K562 (cell line): ENCODE results near the gene DGUOK. TPM values are rescaled to one million over a fixed set of nuclear protein-coding genes. Genes with fewer than 3 reads are reported as not detected.

ENCODE experiments used
- BHLHE40 ChIP-seq: IDR thresholded peaks from 2 replicates; pipeline ENCODE4 v1.6.1; 2011; ENCODE audit warnings: low read length, improper control_type of control experiment
- DACH1 ChIP-seq: fragments of 450-650 bp; IDR thresholded peaks from 2 replicates; pipeline ENCODE4 v1.6.1; 2018; ENCODE audit not compliant: partially characterized antibody
- NCOA1 ChIP-seq: fragments of 450-650 bp; IDR thresholded peaks from 2 replicates; pipeline ENCODE4 v1.6.1; 2016; ENCODE audit warnings: low read depth
- NR4A1 ChIP-seq, 2 experiments: fragments of 250-450 bp in 1 of 2; fragments of 450-650 bp in 1 of 2; sonication (Bioruptor Pico) in 1 of 2; IDR thresholded peaks; 2 replicates each; pipeline versions ENCODE4 v1.4.0 to v1.6.1; 2016 to 2020; ENCODE audit warnings: mild to moderate bottlenecking in 2 of 2, missing compliant biosample characterization in 1 of 2, missing genetic modification characterization in 1 of 2, moderate library complexity in 1 of 2
- PTRF ChIP-seq: fragments of 450-650 bp; IDR thresholded peaks from 2 replicates; pipeline ENCODE4 v1.6.1; 2016; ENCODE audit warnings: mild to moderate bottlenecking, missing genetic modification characterization, missing compliant biosample characterization
- RB1 ChIP-seq: fragments of 450-650 bp; IDR thresholded peaks from 2 replicates; pipeline ENCODE4 v1.6.1; 2017; ENCODE audit warnings: low read depth, mild to moderate bottlenecking
- TAL1 ChIP-seq: fragments of 450-650 bp; IDR thresholded peaks from 2 replicates; pipeline ENCODE4 v1.6.1; 2016; ENCODE audit warnings: mild to moderate bottlenecking
- ZNF23 ChIP-seq: fragments of 250-450 bp; sonication (Bioruptor Pico); IDR thresholded peaks from 2 replicates; pipeline ENCODE4 v1.4.0; 2020; ENCODE audit warnings: mild to moderate bottlenecking
- polyA plus RNA-seq, 8 experiments: library from polyadenylated mRNA; depleted of rRNA in 4 of 8; stranded (reverse) in 5 of 8; unstranded in 3 of 8; fragments of >200 nt; fragmentation: Nextera tagmentation in 2 of 8; fragmentation: Illumina TruSeq in 1 of 8; extraction: Ambion mirVana in 2 of 8; extraction: Trizol in 1 of 8; gene quantifications; 2 replicates each; pipeline versions ENCODE4 v1.2.1 to v1.2.3, GENCODE V29; 2011 to 2014; ENCODE audit warnings: inconsistent platforms in 1 of 8, missing spikeins in 1 of 8
- total RNA-seq, 7 experiments: library from RNA; depleted of rRNA in 6 of 7; stranded (reverse); fragments of >200 nt in 6 of 7; fragmentation: Illumina TruSeq in 2 of 7; extraction: Trizol in 2 of 7; gene quantifications; 2 replicates each; pipeline versions ENCODE4 v1.2.1 to v1.2.3, GENCODE V29; 2011 to 2021; ENCODE audit warnings: low replicate concordance in 1 of 7
- TF ChIP-seq, protein P1 (sequence below): fragments of 450-650 bp; IDR thresholded peaks from 2 replicates; pipeline ENCODE4 v1.6.1; 2018; ENCODE audit not compliant: partially characterized antibody
- TF ChIP-seq, protein P2 (sequence below): sonication (generic); formaldehyde crosslinking; IDR thresholded peaks from 2 replicates; pipeline ENCODE4 v1.8.0; 2023; ENCODE audit warnings: mild to moderate bottlenecking, missing genetic modification reagents
- TF ChIP-seq, protein P3 (sequence below): sonication (generic); formaldehyde crosslinking; IDR thresholded peaks from 2 replicates; pipeline ENCODE4 v1.8.0; 2022; ENCODE audit warnings: missing genetic modification reagents, mild to moderate bottlenecking, moderate library complexity, borderline replicate concordance
- TF ChIP-seq, protein P4 (sequence below), 2 experiments: fragments of 450-650 bp in 1 of 2; sonication (generic) in 1 of 2; formaldehyde crosslinking in 1 of 2; IDR thresholded peaks in 1 of 2; conservative IDR thresholded peaks in 1 of 2; 2 replicates each; pipeline versions ENCODE4 v1.6.1 to v1.8.1; 2016 to 2023; ENCODE audit warnings: mild to moderate bottlenecking in 2 of 2, moderate library complexity in 2 of 2, inconsistent platforms in 1 of 2, missing genetic modification reagents in 1 of 2
- TF ChIP-seq, protein P5 (sequence below): sonication (generic); formaldehyde crosslinking; IDR thresholded peaks from 2 replicates; pipeline ENCODE4 v1.8.1; 2022; ENCODE audit warnings: missing genetic modification reagents
- TF ChIP-seq, protein P6 (sequence below): fragments of 450-650 bp; formaldehyde crosslinking; IDR thresholded peaks from 2 replicates; pipeline ENCODE4 v1.4.0; 2020; ENCODE audit warnings: mild to moderate bottlenecking, mixed read lengths

DGUOK gene
- total and polyA plus RNA-seq, 9 of the 15 experiments (the other 6 are each of a cell fraction or from before 2014, with no cell fraction given), result 67.0 to 288 (median 126) TPM

DNA sequence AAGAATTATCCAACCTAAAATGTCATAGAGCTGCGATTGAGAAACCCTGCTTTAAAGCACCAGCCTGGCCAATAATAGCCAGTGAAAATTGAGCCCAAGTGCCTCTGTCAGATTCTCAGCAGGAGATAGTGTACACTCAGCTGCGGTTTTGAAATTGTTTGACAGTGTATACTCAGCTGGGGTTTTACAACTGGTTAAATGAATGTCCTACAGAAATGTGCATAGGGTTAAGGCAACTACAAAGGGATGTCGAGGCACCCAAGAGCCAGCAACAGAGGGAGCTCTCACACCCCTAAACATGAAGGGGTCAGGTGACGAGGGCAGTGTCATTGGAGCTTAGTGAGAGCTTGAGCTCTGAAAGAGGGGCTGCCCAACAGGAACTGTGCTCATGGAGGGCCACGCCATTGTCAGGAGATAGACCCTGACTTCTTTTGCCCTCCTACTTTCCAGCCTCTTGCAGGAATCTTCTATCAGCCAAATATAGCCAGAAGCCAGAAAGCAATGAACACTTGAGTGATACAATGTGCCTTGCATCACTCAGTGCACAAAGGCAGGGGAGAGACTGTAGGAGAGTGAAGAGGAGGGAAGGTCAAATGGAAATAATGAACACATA lies 18.7 kb upstream of the DGUOK start (continued):
- TF ChIP-seq, protein P1, sequence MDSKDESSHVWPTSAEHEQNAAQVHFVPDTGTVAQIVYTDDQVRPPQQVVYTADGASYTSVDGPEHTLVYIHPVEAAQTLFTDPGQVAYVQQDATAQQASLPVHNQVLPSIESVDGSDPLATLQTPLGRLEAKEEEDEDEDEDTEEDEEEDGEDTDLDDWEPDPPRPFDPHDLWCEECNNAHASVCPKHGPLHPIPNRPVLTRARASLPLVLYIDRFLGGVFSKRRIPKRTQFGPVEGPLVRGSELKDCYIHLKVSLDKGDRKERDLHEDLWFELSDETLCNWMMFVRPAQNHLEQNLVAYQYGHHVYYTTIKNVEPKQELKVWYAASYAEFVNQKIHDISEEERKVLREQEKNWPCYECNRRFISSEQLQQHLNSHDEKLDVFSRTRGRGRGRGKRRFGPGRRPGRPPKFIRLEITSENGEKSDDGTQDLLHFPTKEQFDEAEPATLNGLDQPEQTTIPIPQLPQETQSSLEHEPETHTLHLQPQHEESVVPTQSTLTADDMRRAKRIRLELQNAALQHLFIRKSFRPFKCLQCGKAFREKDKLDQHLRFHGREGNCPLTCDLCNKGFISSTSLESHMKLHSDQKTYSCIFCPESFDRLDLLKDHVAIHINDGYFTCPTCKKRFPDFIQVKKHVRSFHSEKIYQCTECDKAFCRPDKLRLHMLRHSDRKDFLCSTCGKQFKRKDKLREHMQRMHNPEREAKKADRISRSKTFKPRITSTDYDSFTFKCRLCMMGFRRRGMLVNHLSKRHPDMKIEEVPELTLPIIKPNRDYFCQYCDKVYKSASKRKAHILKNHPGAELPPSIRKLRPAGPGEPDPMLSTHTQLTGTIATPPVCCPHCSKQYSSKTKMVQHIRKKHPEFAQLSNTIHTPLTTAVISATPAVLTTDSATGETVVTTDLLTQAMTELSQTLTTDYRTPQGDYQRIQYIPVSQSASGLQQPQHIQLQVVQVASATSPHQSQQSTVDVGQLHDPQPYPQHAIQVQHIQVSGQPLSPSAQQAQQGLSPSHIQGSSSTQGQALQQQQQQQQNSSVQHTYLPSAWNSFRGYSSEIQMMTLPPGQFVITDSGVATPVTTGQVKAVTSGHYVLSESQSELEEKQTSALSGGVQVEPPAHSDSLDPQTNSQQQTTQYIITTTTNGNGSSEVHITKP, result no peak
- TF ChIP-seq, protein P2, sequence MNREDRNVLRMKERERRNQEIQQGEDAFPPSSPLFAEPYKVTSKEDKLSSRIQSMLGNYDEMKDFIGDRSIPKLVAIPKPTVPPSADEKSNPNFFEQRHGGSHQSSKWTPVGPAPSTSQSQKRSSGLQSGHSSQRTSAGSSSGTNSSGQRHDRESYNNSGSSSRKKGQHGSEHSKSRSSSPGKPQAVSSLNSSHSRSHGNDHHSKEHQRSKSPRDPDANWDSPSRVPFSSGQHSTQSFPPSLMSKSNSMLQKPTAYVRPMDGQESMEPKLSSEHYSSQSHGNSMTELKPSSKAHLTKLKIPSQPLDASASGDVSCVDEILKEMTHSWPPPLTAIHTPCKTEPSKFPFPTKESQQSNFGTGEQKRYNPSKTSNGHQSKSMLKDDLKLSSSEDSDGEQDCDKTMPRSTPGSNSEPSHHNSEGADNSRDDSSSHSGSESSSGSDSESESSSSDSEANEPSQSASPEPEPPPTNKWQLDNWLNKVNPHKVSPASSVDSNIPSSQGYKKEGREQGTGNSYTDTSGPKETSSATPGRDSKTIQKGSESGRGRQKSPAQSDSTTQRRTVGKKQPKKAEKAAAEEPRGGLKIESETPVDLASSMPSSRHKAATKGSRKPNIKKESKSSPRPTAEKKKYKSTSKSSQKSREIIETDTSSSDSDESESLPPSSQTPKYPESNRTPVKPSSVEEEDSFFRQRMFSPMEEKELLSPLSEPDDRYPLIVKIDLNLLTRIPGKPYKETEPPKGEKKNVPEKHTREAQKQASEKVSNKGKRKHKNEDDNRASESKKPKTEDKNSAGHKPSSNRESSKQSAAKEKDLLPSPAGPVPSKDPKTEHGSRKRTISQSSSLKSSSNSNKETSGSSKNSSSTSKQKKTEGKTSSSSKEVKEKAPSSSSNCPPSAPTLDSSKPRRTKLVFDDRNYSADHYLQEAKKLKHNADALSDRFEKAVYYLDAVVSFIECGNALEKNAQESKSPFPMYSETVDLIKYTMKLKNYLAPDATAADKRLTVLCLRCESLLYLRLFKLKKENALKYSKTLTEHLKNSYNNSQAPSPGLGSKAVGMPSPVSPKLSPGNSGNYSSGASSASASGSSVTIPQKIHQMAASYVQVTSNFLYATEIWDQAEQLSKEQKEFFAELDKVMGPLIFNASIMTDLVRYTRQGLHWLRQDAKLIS (CRISPR knock-in tag), result no peak
- peak; percentile 14; the same call in 1 of the 2 replicates for TF ChIP-seq RB1
- TF ChIP-seq NR4A1 (CRISPR knock-in tag; IDR thresholded peaks at IDR 0.05), result no peak
- TF ChIP-seq NR4A1 (tag; IDR thresholded peaks at IDR 0.05), result no peak
- no peak for TF ChIP-seq TAL1
- TF ChIP-seq, protein P3, sequence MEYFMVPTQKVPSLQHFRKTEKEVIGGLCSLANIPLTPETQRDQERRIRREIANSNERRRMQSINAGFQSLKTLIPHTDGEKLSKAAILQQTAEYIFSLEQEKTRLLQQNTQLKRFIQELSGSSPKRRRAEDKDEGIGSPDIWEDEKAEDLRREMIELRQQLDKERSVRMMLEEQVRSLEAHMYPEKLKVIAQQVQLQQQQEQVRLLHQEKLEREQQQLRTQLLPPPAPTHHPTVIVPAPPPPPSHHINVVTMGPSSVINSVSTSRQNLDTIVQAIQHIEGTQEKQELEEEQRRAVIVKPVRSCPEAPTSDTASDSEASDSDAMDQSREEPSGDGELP (CRISPR knock-in tag), result peak; percentile 50; the same call in 1 of the 2 replicates
- TF ChIP-seq NCOA1, result no peak
- TF ChIP-seq BHLHE40, result peak; percentile 80
- no peak for TF ChIP-seq DACH1
- no peak for TF ChIP-seq PTRF
- TF ChIP-seq, protein P4, sequence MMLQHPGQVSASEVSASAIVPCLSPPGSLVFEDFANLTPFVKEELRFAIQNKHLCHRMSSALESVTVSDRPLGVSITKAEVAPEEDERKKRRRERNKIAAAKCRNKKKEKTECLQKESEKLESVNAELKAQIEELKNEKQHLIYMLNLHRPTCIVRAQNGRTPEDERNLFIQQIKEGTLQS (IDR thresholded peaks at IDR 0.05), result 0 out of 2 replicates have a peak, but pooled peaks have one; percentile 18
- TF ChIP-seq, protein P4 (CRISPR knock-in tag; conservative IDR thresholded peaks at IDR 0.05), result no peak
- no peak for TF ChIP-seq ZNF23 (CRISPR knock-in tag)
- TF ChIP-seq, protein P5, sequence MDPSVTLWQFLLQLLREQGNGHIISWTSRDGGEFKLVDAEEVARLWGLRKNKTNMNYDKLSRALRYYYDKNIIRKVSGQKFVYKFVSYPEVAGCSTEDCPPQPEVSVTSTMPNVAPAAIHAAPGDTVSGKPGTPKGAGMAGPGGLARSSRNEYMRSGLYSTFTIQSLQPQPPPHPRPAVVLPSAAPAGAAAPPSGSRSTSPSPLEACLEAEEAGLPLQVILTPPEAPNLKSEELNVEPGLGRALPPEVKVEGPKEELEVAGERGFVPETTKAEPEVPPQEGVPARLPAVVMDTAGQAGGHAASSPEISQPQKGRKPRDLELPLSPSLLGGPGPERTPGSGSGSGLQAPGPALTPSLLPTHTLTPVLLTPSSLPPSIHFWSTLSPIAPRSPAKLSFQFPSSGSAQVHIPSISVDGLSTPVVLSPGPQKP (CRISPR knock-in tag), result no peak
- TF ChIP-seq, protein P6, sequence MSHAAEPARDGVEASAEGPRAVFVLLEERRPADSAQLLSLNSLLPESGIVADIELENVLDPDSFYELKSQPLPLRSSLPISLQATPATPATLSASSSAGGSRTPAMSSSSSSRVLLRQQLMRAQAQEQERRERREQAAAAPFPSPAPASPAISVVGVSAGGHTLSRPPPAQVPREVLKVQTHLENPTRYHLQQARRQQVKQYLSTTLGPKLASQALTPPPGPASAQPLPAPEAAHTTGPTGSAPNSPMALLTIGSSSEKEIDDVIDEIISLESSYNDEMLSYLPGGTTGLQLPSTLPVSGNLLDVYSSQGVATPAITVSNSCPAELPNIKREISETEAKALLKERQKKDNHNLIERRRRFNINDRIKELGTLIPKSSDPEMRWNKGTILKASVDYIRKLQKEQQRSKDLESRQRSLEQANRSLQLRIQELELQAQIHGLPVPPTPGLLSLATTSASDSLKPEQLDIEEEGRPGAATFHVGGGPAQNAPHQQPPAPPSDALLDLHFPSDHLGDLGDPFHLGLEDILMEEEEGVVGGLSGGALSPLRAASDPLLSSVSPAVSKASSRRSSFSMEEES (CRISPR knock-in tag), result 0 out of 2 replicates have a peak, but pooled peaks have one; percentile 9
